Endothelial cell of umbilical vein (primary cell): ENCODE results near the gene SLC22A4. TPM values are rescaled to one million over a fixed set of nuclear protein-coding genes. Genes with fewer than 3 reads are reported as not detected.

Experiments used
- BruUV-seq: library from RNA; stranded (reverse); fragments of 400-500 nt; replicated peaks from 2 replicates; lab custom pipeline; 2021; lab: Mats Ljungman, UMichigan
- CTCF ChIA-PET: fragments of 300-600, 350-600 bp; sonication (Branson Sonifier 250); formaldehyde crosslinking; loops from one replicate; lab custom pipeline; 2021; ENCODE audit warnings: antibody characterized with exemption, inconsistent platforms; lab: Charles Lee
- POLR2A ChIA-PET: fragments of 300-600, 350-600 bp; sonication (Branson Sonifier 250); formaldehyde crosslinking; loops from one replicate; lab custom pipeline; 2021; ENCODE audit warnings: antibody characterized with exemption, inconsistent platforms; lab: Charles Lee
- DNase-seq: peaks from one replicate; pipeline ENCODE4 v3.0.0-alpha.2; 2011; ENCODE audit warnings: low read depth, low spot score
- FAIRE-seq: peaks from 2 replicates; lab custom pipeline; 2011; peaks lifted over from hg19 to GRCh38; lab: Jason Lieb, UNC
- H2AFZ ChIP-seq: 2 replicates; pipeline ENCODE4 v1.6.0; 2012; ENCODE audit warnings: low read depth, low read length, control low read depth, inconsistent platforms
- H3K27ac ChIP-seq: 2 replicates; pipeline ENCODE4 v1.5.1; 2011; ENCODE audit warnings: low read depth, mild to moderate bottlenecking, control low read depth, low read length, moderate library complexity; ENCODE audit not compliant: insufficient read depth
- H3K27me3 ChIP-seq, 2 experiments: 2 replicates each; pipeline versions ENCODE4 v1.6.0 to v1.6.1; 2011; ENCODE audit warnings: low read length in 2 of 2, mixed read lengths in 1 of 2; ENCODE audit not compliant: control insufficient read depth in 2 of 2, insufficient read depth in 2 of 2
- H3K36me3 ChIP-seq, 2 experiments: 2 replicates in 1 of 2; 3 replicates in 1 of 2; pipeline ENCODE4 v1.5.1; 2011; ENCODE audit warnings: low read length in 2 of 2, mild to moderate bottlenecking in 1 of 2, moderate library complexity in 1 of 2; ENCODE audit not compliant: control insufficient read depth in 2 of 2, insufficient read depth in 2 of 2; ENCODE audit errors: extremely low read depth in 1 of 2
- H3K4me1 ChIP-seq: 3 replicates; pipeline ENCODE4 v1.5.1; 2011; ENCODE audit warnings: mild to moderate bottlenecking, low read length; ENCODE audit not compliant: control insufficient read depth, insufficient read depth; ENCODE audit errors: extremely low read depth
- H3K4me2 ChIP-seq: 2 replicates; pipeline ENCODE4 v1.6.1; 2011; ENCODE audit warnings: low read length, control low read depth, mixed read lengths; ENCODE audit not compliant: insufficient read depth
- H3K4me3 ChIP-seq, 3 experiments: fragments of 200-600 bp in 1 of 3; sonication (generic), shearing (Covaris generic) in 1 of 3; replicated peaks in 1 of 3; 2 replicates each; pipeline ENCODE4 v1.5.1; 2011 to 2016; ENCODE audit warnings: control low read depth in 3 of 3, low read length in 3 of 3, mild to moderate bottlenecking in 2 of 3, inconsistent platforms in 1 of 3, low read depth in 1 of 3, moderate library complexity in 1 of 3; ENCODE audit not compliant: insufficient read depth in 1 of 3
- H3K79me2 ChIP-seq: 2 replicates; pipeline ENCODE4 v1.6.0; 2012; ENCODE audit warnings: low read length, inconsistent platforms; ENCODE audit not compliant: control insufficient read depth, insufficient read depth
- H3K9ac ChIP-seq: replicated peaks from 2 replicates; pipeline ENCODE3; 2011; ENCODE audit warnings: low read length, control low read depth; ENCODE audit not compliant: insufficient read depth; ENCODE audit errors: extremely low read depth
- H3K9me1 ChIP-seq: replicated peaks from 3 replicates; pipeline ENCODE4 v1.6.0; 2011; ENCODE audit warnings: mild to moderate bottlenecking, low read length; ENCODE audit not compliant: control insufficient read depth, insufficient read depth; ENCODE audit errors: extremely low read depth
- H3K9me3 ChIP-seq: replicated peaks from 2 replicates; pipeline ENCODE4 v1.5.1; 2012; ENCODE audit warnings: low read length, inconsistent platforms; ENCODE audit not compliant: control insufficient read depth, insufficient read depth
- H4K20me1 ChIP-seq: replicated peaks from 2 replicates; pipeline ENCODE3; 2011; ENCODE audit warnings: mild to moderate bottlenecking, low read length; ENCODE audit not compliant: control insufficient read depth, insufficient read depth; ENCODE audit errors: extremely low read depth
- EZH2 ChIP-seq: IDR thresholded peaks from 2 replicates; pipeline ENCODE4 v1.6.1; 2012; ENCODE audit warnings: borderline replicate concordance, low read depth, mild to moderate bottlenecking, moderate library complexity, low read length, inconsistent platforms; ENCODE audit not compliant: severe bottlenecking
- FOS ChIP-seq: IDR thresholded peaks from 2 replicates; pipeline ENCODE4 v1.6.1; 2011; ENCODE audit warnings: mild to moderate bottlenecking, low read length, moderate library complexity, borderline replicate concordance; ENCODE audit not compliant: insufficient read depth
- GATA2 ChIP-seq: IDR thresholded peaks from 2 replicates; pipeline ENCODE4 v1.7.0; 2011; ENCODE audit warnings: low read depth, mild to moderate bottlenecking, moderate library complexity, mixed read lengths, low read length; ENCODE audit not compliant: insufficient read length, insufficient read depth
- JUN ChIP-seq: IDR thresholded peaks from 2 replicates; pipeline ENCODE4 v1.6.1; 2011; ENCODE audit warnings: borderline replicate concordance, low read depth; ENCODE audit not compliant: insufficient read length, insufficient read depth
- MYC ChIP-seq: IDR thresholded peaks from one replicate; pipeline ENCODE4 v1.6.1; 2011; ENCODE audit warnings: mild to moderate bottlenecking, low read depth, low read length
- POLR2A ChIP-seq: IDR thresholded peaks from 2 replicates; pipeline ENCODE4 v1.6.1; 2012; ENCODE audit warnings: low read depth, mild to moderate bottlenecking, control low read depth, low read length
- POLR2AphosphoS5 ChIP-seq: IDR thresholded peaks from 2 replicates; pipeline ENCODE4 v1.6.1; 2012; ENCODE audit warnings: low read depth, mild to moderate bottlenecking, control low read depth, low read length, moderate library complexity; ENCODE audit not compliant: insufficient read depth
- dilution Hi-C: fragments of 300-500 bp; cut with MboI; formaldehyde crosslinking; loops from one replicate; pipeline ENCODE4 v1.15.0; 2019; ENCODE audit warnings: low sequenced_read_pairs; ENCODE audit not compliant: extremely low pct_ligation_motif_present
- intact Hi-C: fragments of 100-400 bp; cut with micrococcal nuclease; formaldehyde crosslinking; loops from one replicate; pipeline ENCODE4 v1.10.0; 2022
- polyA plus RNA-seq, 4 experiments: library from polyadenylated mRNA; depleted of rRNA in 3 of 4; stranded (reverse) in 3 of 4; unstranded in 1 of 4; fragments of >200 nt; gene quantifications; 2 replicates each; pipeline versions ENCODE4 v1.2.1 to v1.2.3, GENCODE V29; 2011 to 2012; ENCODE audit warnings: missing spikeins in 1 of 4
- total RNA-seq: library from RNA; stranded (reverse); gene quantifications from 2 replicates; pipeline ENCODE4 v1.2.3, GENCODE V29; 2021
- TF ChIP-seq, protein P1 (sequence below), 2 donors: IDR thresholded peaks; 1 replicate in 1 of 2; 2 replicates in 1 of 2; pipeline ENCODE4 v1.5.1; 2011; ENCODE audit warnings: low read length in 2 of 2, mild to moderate bottlenecking in 2 of 2, moderate library complexity in 2 of 2, control low read depth in 1 of 2, inconsistent platforms in 1 of 2, low read depth in 1 of 2; ENCODE audit not compliant: insufficient read depth in 1 of 2; ENCODE audit errors: extremely low read depth in 1 of 2
- TF ChIP-seq, protein P2 (sequence below): IDR thresholded peaks from 2 replicates; pipeline ENCODE4 v1.6.1; 2011; ENCODE audit not compliant: insufficient read depth, insufficient read length

SLC22A4 gene
- total and polyA plus RNA-seq, 2 donors (not counting 3 experiments of a cell fraction or from before 2014, with no cell fraction given): 4.9 to 6.9 TPM

DNA sequence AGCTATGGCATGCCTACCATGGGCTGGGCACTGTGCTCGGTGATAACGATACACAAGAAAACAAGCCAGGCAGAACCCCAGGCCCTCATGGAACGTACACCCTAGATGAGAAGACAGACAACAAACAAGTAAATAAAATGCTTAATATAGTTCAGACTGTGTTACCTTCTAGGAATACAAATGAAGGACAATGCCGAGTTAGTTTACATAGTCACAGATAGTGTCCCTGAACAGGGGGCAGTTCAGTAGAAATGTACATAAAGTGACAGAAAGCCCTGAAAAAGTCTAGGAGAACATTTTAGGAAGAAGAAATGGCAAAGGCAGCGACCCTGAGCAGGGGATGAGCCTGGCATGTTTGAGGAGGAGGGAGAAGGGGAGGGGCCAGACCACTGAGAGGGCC, 97.1 kb downstream of the SLC22A4 start:
- no peaks in the 10 kb centered on the region for H3K9me1 ChIP-seq
- POLR2A ChIA-PET: no interaction called here
- no peak for DNase-seq
- dilution Hi-C loops: no loop called here
- no peak overlapping the region for H3K27ac ChIP-seq
- no peaks in the 10 kb centered on the region for H3K36me3 ChIP-seq
- no peaks in the 10 kb centered on the region for H4K20me1 ChIP-seq
- CTCF ChIA-PET: interaction anchor here (5.8 to 5.9 kb wide), 2 partner anchors 20 to 99 kb away, joined by 51 to 59 read pairs; partner anchors contain the start of gene IRF1
- no peak for TF ChIP-seq EZH2
- TF ChIP-seq, protein P1, sequence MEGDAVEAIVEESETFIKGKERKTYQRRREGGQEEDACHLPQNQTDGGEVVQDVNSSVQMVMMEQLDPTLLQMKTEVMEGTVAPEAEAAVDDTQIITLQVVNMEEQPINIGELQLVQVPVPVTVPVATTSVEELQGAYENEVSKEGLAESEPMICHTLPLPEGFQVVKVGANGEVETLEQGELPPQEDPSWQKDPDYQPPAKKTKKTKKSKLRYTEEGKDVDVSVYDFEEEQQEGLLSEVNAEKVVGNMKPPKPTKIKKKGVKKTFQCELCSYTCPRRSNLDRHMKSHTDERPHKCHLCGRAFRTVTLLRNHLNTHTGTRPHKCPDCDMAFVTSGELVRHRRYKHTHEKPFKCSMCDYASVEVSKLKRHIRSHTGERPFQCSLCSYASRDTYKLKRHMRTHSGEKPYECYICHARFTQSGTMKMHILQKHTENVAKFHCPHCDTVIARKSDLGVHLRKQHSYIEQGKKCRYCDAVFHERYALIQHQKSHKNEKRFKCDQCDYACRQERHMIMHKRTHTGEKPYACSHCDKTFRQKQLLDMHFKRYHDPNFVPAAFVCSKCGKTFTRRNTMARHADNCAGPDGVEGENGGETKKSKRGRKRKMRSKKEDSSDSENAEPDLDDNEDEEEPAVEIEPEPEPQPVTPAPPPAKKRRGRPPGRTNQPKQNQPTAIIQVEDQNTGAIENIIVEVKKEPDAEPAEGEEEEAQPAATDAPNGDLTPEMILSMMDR (IDR thresholded peaks at IDR 0.05; ENCODE audit: extremely low read depth in 1 of 2, insufficient read depth in 1 of 2, low read depth in 1 of 2, low read length in 2 of 2): no peak
- no peak for TF ChIP-seq GATA2
- H3K4me3 ChIP-seq: no peak overlapping the region
- H3K27me3 ChIP-seq: no peaks in the 10 kb centered on the region
- H2AFZ ChIP-seq: no peak overlapping the region
- H3K9ac ChIP-seq: no peak overlapping the region
- no peaks in the 10 kb centered on the region for H3K79me2 ChIP-seq
- peaks cover 43% of the 10 kb centered on the region for H3K4me1 ChIP-seq
- FAIRE-seq: no peak
- no peak overlapping the region for H3K4me2 ChIP-seq
- BruUV-seq: no TSS peak
- no peaks in the 10 kb centered on the region for H3K9me3 ChIP-seq
- intact Hi-C loops: no loop called here

GRCh38 chr5:132391870-132392269, 97.7 kb downstream of the SLC22A4 start:
- ChIA-PET CTCF (no interaction called here), POLR2A (no interaction called here)
- TF ChIP-seq JUN (no peak), MYC (no peak), FOS (no peak), POLR2A (no peak), GATA2 (no peak), POLR2AphosphoS5 (no peak), EZH2 (no peak)
- TF ChIP-seq, protein P2, sequence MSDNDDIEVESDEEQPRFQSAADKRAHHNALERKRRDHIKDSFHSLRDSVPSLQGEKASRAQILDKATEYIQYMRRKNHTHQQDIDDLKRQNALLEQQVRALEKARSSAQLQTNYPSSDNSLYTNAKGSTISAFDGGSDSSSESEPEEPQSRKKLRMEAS: no peak
- TF ChIP-seq, protein P1 (IDR thresholded peaks at IDR 0.05; ENCODE audit: extremely low read depth in 1 of 2, insufficient read depth in 1 of 2, low read depth in 1 of 2, low read length in 2 of 2): no peak
- no TSS peak for BruUV-seq
- Histone ChIP-seq H3K27me3 (no peaks in the 10 kb centered on the region), H3K4me3 (no peak overlapping the region), H3K36me3 (no peaks in the 10 kb centered on the region), H4K20me1 (no peaks in the 10 kb centered on the region), H3K79me2 (no peaks in the 10 kb centered on the region), H2AFZ (no peak overlapping the region), H3K4me1 (peaks cover 37% of the 10 kb centered on the region), H3K4me2 (no peak overlapping the region), H3K9me3 (no peaks in the 10 kb centered on the region), H3K9ac (no peak overlapping the region), H3K27ac (no peak overlapping the region), H3K9me1 (no peaks in the 10 kb centered on the region)
- dilution Hi-C loops (no loop called here), intact Hi-C loops (no loop called here)
- FAIRE-seq (no peak), DNase-seq (no peak)
